ENCODE results near the gene JADE2.

The JADE2 gene

DNA sequence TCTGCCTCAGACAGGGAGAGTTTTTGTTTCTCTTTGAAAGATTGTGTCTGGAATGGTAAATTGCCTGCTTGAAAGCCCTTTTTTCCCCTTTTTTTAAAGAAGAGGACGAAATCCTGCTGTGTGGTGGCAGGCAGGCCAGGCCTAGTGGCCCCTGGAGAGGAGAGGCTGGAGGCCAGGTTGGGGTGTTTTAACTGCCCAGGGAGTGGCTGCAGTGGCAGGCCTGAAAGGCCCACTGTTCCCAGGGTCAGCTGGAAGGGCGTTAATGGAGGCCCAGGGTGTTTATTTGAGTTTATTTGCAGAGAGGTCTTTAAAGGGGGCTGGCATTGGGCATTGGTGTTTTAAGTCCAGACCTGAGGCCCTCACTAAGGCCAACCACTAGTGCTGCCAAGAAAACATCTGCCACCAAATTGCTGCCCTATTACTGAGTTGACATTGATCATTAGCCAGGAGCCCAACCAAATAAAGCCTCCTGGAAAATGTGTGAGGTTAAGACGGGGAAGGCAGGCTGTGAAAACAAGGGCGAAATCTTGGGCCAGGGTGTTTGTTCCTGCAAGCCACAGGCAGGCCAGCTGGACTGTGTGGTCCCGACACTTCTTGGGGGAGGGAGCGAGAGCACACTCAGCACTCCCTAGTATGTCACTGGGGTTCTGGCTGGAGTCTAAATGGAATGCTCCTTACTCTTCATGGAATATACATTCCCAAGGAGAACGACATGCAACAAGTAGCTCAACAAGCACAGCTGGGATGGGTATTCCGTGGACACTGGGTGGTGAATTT is 5.0 kb downstream of the JADE2 start:
- DNase-seq (ENCODE audit: low spot score) = no peak

- no peak for DNase-seq (ENCODE audit: low spot score)
Measured at GRCh38 chr5:134533115-134533815, 7.8 kb downstream of the JADE2 start.

DNA sequence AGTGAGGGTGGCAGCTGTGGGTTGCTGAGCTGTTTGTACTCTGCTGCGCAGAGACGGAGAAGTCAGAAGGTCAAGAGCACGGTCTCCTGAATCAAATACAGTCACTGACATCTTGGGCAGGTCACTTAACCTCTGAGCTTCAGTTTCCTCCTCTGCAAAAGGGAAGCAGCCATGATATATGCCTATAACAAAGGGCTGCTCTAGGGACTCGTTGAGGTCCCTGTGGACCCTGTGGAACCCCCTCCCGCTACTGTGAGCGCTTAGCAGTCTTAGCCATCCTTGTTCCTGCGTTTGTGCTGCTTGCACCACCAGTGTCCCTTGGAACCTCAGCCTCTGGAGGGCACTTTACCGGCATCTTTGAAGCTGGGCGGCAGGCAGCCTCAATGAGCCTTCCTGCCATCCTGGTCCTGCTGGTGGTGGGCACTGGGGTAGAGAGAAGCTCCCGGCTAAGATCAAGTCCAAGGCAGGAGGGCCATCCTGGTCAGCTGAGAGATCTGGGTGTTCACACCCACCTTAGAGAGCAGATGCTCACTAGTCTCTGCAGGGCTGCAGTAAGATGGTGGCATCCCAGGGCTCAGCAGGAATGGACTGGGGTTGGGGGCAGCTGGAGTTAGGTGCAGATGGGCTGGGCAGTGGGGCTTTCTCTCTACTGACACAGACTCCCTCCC is 8.7 kb downstream of the JADE2 start:
- DNase-seq (ENCODE audit: low spot score) = no peak

GRCh38 chr5:134534726-134535110 is 9.2 kb downstream of the JADE2 start:
- DNase-seq (ENCODE audit: low spot score) = no peak

- no peak for DNase-seq (ENCODE audit: low spot score)
Measured at GRCh38 chr5:134536876-134537275, 11.4 kb downstream of the JADE2 start.

DNA sequence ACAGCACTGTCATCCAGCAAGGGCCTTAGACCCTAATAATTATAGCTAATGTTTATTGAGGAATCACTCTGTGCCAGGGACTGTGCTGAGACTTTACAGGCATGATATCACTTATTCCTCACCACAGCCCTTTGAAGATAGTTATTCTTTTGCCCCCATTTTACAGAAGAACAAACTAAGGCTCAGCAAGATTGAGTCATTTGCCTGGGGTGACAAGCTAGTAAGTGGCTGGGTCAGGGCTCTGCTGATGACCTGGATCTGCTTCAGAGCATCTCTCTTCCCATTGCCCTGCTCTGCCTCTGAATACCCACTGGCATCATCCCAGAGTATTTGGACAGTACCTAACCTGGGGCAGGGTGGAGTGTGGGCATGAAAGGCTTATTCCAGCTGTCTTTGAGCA is 11.8 kb downstream of the JADE2 start:
- DNase-seq (ENCODE audit: low spot score) = no peak

- no peak for DNase-seq (ENCODE audit: low spot score)
Measured at GRCh38 chr5:134538296-134538695, 12.8 kb downstream of the JADE2 start.

GRCh38 chr5:134539732-134540131 is 14.3 kb downstream of the JADE2 start:
- no peak for DNase-seq (ENCODE audit: low spot score)

DNA sequence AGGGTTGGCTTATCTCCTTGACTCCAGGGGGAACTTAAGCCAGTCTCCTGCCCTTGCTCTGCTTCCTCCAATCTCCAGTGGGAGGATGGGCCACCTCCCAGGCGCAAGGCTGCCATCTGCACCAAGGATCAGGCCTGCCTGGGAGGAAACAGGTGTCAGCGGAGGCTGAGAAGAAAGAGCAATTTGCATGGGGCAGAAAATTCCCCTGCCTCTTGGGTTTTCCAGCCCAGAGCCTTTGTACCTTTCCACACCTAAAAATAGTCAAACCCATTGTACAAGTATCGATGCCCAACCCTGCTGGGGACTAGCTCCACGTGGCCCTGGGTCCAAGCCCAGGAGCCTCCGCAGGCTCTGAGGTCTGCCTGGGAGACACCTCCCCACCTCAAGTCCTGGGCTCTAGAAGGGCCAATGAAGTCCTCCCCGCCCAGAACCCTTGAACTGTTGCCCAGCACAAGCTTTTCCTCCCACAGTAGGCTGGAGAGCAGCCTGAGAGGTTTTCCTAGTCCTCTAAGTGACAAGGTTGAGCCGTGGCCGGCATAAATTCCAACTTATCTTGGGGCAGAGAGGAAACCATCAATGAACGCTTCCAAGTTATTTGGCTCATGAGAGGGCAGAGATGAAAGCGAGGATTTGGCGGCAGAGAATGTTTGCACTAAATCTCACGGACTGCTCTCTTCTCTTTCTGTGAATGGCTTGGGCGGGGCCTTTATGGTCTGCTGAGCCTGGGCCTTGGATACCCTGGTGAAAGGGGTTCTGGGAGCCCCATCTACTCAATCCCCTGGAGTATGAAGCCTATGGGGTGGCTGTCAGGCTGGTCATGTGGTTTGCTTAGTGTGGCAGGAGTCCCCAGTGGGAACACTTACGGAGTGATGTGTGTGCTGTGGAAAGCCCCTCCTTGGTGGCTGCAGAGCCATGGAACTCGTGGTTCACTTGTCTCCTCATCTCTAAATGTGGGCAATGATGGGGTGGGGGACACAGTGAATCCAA is 15.6 kb downstream of the JADE2 start:
- no peak for DNase-seq (ENCODE audit: low spot score)

DNA sequence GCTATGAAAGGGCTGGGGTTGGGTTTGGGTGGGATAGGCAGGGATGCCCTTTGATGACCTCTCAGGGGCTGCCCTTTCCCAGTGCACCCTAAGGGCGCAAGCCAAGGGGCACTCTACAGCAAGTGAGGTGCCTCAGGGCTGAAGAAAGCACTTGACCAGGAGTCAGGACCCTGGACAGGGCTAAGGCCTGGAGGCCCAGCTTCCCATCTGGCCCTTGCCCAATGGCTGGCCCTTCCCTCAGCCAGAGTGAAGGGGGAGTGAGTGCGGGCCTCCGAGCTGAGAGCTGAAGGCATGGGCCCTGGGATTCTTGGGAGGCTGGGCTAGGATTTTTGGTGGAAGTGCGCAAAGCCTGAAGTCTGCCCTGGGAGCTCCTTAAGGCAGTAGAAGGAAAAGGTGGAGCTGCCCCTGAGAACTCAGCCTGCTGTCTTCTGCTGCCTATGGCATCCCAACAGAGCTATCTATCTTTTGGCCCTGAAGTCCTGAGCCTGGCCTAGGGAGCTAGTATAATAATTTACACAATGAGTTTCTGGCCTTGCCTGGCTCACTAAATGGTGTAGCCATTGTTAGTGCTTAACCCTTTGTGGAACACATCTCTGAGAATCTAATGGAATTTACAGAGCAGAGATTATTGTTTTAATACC is 16.4 kb downstream of the JADE2 start:
- peak; percentile 28 for DNase-seq (ENCODE audit: low spot score)

DNA sequence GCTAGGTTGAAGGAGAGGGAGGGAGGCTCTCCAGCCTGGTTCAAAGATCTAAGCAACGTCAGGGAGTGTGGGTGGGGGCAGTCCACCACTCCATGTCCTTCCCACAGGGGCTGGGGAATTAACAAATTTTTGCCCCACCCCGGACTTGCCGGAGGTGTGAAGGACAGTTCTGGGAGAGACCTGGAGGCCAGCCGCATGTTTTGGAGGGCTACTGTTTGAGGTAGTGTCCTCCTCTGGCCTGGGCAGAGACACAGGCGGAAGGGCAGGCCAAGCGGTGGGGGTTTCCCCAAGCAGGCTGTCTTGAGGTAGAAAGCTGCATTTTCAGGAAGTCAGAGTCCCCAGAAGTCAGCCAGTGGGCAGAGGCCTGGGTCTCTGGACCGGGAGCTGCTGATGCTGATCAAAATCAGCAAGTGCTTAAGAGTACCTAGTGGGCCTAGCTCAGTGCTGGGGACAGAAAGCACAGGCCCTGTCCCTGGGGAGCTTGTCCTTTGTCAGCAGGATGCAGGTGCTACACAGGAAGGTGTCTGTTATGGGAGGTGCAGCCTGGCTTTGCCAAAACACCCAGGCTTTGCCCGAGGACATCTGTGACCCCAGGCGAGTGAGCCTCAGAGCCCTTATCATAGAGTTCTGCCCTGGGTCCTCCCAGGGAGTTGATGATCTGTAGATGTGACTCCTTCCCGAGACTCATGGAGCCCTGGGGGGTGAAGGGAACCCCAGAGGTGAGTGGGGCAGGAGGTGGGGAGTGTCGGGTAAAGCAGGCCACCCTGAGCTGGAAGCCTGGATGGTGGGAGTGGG is 18.5 kb downstream of the JADE2 start:
- no peak for DNase-seq (ENCODE audit: low spot score)

- no peak for DNase-seq (ENCODE audit: low spot score)
Measured at GRCh38 chr5:134545070-134545868, 19.8 kb downstream of the JADE2 start.

GRCh38 chr5:134547066-134547465 is 21.6 kb downstream of the JADE2 start:
- no peak for DNase-seq (ENCODE audit: low spot score)

- no peak for DNase-seq (ENCODE audit: low spot score)
Measured at GRCh38 chr5:134547579-134547978, 22.1 kb downstream of the JADE2 start.

DNA sequence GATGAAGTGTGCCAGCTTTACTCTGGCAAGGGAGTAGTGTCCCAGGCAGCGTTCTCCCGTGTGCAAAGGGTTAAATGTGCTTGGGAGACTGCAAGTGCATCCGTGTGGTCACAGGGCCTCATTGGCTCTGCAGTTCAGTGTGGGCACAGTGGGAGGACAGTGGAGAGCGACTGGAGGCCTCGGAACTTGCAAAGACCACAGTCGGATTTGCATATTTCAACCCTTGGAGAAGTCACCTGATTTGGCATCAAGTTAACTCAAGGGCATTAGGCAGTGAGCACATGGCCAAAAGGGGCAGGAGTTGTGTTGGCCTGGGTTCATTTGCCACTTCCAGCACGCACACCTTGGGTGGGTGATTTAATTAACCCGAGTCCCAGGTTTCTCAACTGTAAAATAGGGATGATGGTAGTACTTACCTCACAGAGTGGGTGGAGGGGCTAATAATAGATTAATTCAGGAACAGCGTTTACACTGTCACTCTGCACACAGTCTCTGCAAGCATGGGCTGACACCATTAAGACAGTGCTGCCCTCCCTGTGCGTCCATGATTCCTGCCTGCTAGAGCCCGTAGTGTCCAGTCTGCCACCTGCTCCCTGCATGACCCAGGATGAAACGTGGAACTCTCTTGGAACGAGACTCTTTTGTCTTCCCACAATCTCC is 22.7 kb downstream of the JADE2 start:
- no peak for DNase-seq (ENCODE audit: low spot score)

DNA sequence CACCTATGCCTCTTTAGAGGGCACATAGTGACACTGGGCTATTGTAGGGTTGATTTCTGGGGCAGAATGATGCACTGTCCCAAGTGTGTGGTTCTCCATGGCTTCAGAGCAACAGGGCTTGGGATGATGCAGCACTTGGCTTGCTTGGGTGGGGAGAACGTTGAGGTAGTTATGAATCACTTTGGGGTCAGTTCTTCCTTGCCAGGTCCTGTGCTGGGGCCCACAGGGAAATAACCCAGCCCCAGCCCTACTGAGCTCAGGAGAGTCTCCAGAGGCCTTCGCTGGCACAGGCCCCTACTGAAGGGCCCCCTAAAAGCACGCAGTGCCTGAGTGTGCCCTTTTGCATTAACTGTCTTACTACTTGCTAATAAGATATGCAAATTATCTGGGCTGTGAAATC is 24.2 kb downstream of the JADE2 start:
- DNase-seq (ENCODE audit: low spot score) = no peak

GRCh38 chr5:134550271-134551214 is 25.1 kb downstream of the JADE2 start:
- no peak for DNase-seq (ENCODE audit: low spot score)

GRCh38 chr5:134551901-134552300 is 26.4 kb downstream of the JADE2 start:
- DNase-seq (ENCODE audit: low spot score) = no peak

Data from HuH-7.5 (cell line).